Measurements from ENCODE around the gene EPB41L5. TPM values are rescaled to one million over a fixed set of nuclear protein-coding genes. Genes with fewer than 3 reads are reported as not detected.

Gene EPB41L5
- total RNA-seq, 1 experiment from 2014 or later: 34.9 TPM

GRCh38 chr2:120075545-120075944 is 62.7 kb downstream of the EPB41L5 start (continued):
- TF ChIP-seq ZNF512 (CRISPR knock-in tag; IDR thresholded peaks at IDR 0.05; ENCODE audit: borderline replicate concordance): no peak
- TF ChIP-seq ZNF138 (CRISPR knock-in tag; conservative IDR thresholded peaks at IDR 0.05): no peak
- TF ChIP-seq JAZF1 (CRISPR knock-in tag; IDR thresholded peaks at IDR 0.05): no peak
- no peak for TF ChIP-seq CTCF (IDR thresholded peaks at IDR 0.05)
- TF ChIP-seq STAT6 (CRISPR knock-in tag; conservative IDR thresholded peaks at IDR 0.05; ENCODE audit: low read depth): no peak
- TF ChIP-seq FOXJ3 (CRISPR knock-in tag; IDR thresholded peaks at IDR 0.05; ENCODE audit: borderline replicate concordance): no peak
- TF ChIP-seq TP53 (CRISPR knock-in tag; IDR thresholded peaks at IDR 0.05): no peak
- TF ChIP-seq USF2 (CRISPR knock-in tag; IDR thresholded peaks at IDR 0.05): no peak
- no peak for TF ChIP-seq ARID4B (CRISPR knock-in tag; IDR thresholded peaks at IDR 0.05; ENCODE audit: borderline replicate concordance)
- TF ChIP-seq SMAD4 (CRISPR knock-in tag; IDR thresholded peaks at IDR 0.05): no peak
- TF ChIP-seq MYBL2 (CRISPR knock-in tag; IDR thresholded peaks at IDR 0.05): no peak

- H3K36me3 Mint-ChIP-seq: peaks cover 25% of the 10 kb centered on the region
- H3K27me3 Mint-ChIP-seq (ENCODE audit: low read depth): no peaks in the 10 kb centered on the region
- ChIA-PET POLR2A (no interaction called here), CTCF (no interaction called here)
- no peak overlapping the region for H3K4me3 Mint-ChIP-seq
- DNase-seq (ENCODE audit: low spot score) (no peak), ATAC-seq (no peak)
- peaks cover 6% of the 10 kb centered on the region; the same call in 1 of the 2 replicates for H3K9me3 Mint-ChIP-seq
- H3K27ac Mint-ChIP-seq: 0 out of 2 replicates have a peak overlapping the region, but pooled peaks have one; percentile 43
- no peaks in the 10 kb centered on the region; the same call in 1 of the 2 replicates for H3K4me1 Mint-ChIP-seq
- TF ChIP-seq E2F1 (CRISPR knock-in tag; IDR thresholded peaks at IDR 0.05): no peak
- TF ChIP-seq CDX4 (CRISPR knock-in tag; IDR thresholded peaks at IDR 0.05; ENCODE audit: borderline replicate concordance): no peak
- TF ChIP-seq HMGA2 (CRISPR knock-in tag; IDR thresholded peaks at IDR 0.05): no peak
- no peak for TF ChIP-seq ATF3 (CRISPR knock-in tag; conservative IDR thresholded peaks at IDR 0.05)
- TF ChIP-seq MYBL2 (CRISPR knock-in tag; IDR thresholded peaks at IDR 0.05): no peak
- no peak for TF ChIP-seq FOXP4 (CRISPR knock-in tag; IDR thresholded peaks at IDR 0.05)
- no peak for TF ChIP-seq SOX15 (CRISPR knock-in tag; IDR thresholded peaks at IDR 0.05)
- TF ChIP-seq TP53 (CRISPR knock-in tag; IDR thresholded peaks at IDR 0.05): no peak
- no peak for TF ChIP-seq TEAD1 (CRISPR knock-in tag; IDR thresholded peaks at IDR 0.05)
- TF ChIP-seq ZNF671 (CRISPR knock-in tag; IDR thresholded peaks at IDR 0.05): no peak
- no peak for TF ChIP-seq NR1H2 (CRISPR knock-in tag; IDR thresholded peaks at IDR 0.05)
Measured at GRCh38 chr2:120077896-120078295, 65.0 kb downstream of the EPB41L5 start.
